GM21717 (cell line): ENCODE data around the gene CDK5RAP1.
"Not testable (repeated sequence)": the region's sequence is repeated elsewhere in the genome, so short reads cannot be mapped to it uniquely, and the experiment has no call there.

Experiments used
- ATAC-seq: cut with Tn5 transposase; IDR thresholded peaks from one replicate; pipeline ENCODE4 v1.9.1; 2021; ENCODE audit warnings: mild to moderate bottlenecking, moderate library complexity; ENCODE audit not compliant: unreplicated experiment

CDK5RAP1 gene, protein sequence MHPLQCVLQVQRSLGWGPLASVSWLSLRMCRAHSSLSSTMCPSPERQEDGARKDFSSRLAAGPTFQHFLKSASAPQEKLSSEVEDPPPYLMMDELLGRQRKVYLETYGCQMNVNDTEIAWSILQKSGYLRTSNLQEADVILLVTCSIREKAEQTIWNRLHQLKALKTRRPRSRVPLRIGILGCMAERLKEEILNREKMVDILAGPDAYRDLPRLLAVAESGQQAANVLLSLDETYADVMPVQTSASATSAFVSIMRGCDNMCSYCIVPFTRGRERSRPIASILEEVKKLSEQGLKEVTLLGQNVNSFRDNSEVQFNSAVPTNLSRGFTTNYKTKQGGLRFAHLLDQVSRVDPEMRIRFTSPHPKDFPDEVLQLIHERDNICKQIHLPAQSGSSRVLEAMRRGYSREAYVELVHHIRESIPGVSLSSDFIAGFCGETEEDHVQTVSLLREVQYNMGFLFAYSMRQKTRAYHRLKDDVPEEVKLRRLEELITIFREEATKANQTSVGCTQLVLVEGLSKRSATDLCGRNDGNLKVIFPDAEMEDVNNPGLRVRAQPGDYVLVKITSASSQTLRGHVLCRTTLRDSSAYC

DNA sequence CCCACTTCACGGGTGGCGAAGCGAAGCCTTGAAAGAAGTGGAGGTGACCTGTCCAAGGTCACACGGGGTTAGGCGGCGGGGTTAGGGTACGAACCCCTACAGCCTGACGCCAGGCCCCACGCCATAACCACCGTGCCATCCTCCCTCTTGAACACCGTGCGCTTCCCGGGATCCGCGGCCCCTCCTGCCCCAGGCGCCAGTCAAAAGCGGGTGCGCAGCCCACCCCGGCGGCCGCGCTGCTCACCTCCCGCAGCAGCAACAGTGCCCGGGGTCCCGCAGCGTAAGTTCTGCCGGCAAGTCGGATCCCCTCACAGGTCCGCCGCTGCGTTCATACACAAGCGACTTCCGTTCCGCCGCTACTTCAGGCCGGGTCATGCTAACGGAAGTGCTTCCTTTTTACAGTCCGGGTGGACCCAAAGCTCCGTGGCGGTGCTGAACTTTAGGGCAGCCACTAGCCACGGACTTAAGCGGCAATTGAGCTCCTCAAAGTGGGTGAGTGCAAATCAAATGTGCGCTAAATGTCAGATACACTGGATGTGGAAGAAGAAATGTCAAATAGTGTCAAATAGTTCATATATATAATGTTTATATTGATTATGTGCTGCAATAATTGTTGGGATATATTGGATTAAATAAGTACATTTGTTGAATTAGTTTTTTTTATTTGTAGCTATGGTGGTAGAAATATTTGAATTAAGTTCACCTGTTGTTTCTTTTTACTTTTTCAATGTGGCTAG is at the start of gene CDK5RAP1:
Gene CDK5RAP1 (minus strand): TSS at position 336 of the 737 bp plus-strand sequence. CDS start 4,455 bp downstream, outside the sequence.
- peak; percentile 67 for ATAC-seq

DNA sequence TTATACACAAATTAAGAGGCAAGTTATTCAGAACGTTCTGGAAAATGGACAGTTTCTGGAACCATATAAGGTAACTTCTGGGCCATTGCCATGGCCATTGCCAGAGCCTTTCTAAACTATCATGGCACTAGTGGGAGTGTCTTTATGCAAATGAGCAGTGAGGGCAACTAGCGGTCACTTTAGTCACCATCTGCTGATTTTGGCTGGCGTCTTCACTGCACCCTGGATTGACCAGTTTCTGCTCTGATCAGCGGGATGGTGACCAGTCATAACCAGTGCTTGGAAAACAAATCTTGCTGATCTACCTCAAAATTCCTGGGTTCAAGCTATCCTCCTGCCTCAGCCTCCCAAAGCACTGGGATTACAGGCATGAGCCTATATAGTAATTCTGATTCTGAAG is 49.5 kb upstream of the CDK5RAP1 start:
- no peak for ATAC-seq

DNA sequence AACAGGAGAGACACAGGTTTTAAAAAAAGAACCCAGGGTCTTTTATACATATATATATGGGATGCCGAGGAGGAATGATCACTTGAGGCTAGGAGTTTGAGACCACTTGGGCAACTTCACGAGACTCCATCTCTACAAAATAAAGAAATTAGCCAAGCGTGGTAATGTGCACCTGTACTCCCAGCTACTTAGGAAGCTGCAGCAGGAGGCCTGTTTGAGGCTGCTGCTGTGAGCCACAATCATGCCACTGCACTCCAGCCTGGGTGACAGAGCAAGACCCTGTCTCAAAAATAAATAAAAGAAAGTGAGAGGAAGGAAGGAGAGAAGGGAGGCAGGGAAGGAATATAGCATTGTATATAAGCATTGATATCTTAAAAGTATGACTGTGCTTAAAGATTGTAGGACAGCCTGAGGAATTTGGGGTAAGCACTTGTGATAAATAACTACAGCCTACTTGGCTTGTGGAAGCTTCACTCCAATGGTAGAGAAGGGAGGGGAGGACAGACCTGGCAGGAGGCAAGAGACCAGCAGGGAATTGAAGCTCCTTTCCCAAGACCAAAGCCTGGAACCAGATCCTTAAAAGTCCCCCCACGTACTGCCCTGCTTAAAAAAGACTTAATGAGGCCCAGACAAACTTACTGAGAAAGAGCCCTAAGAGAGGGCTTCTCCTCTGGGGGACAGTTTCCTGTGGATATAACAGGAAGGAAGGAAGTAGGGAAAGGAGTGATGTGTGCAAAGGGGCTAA is 44.7 kb upstream of the CDK5RAP1 start:
- ATAC-seq, result no peak

DNA sequence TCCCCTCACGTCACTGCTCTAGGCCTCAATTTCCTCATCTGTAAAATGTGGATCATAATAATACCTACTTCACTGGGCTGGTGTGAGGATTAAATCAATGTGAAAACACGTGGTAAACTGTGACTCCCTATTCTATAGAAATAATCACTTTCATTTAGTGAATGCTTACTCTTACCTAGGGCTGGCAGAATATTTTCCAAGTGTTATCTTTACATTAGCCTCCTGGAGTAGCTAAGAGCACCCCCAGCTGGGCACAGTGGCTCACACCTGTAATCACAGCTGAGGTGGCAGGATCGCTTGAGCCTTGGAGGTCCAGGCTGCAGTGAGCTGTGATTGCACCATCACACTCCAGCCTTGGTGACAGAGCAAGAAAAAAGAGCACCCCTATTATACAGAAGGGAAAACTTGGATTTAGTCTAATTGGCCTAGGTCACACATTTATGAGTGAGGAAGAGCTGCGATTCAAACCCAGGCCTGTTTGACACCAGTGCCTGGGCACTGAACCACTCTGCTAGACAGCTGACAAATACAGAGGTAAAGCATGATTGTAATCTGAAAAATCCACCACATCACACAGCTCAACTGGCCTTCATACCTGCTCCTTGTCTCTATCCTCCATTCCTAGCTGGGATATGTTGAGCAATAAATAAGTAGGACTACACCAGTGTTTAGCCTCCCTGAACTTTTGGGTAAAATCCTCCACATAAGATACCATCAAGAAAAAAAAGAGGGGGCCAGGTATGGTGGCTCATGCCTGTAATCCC is 43.7 kb upstream of the CDK5RAP1 start:
- ATAC-seq, result no peak

DNA sequence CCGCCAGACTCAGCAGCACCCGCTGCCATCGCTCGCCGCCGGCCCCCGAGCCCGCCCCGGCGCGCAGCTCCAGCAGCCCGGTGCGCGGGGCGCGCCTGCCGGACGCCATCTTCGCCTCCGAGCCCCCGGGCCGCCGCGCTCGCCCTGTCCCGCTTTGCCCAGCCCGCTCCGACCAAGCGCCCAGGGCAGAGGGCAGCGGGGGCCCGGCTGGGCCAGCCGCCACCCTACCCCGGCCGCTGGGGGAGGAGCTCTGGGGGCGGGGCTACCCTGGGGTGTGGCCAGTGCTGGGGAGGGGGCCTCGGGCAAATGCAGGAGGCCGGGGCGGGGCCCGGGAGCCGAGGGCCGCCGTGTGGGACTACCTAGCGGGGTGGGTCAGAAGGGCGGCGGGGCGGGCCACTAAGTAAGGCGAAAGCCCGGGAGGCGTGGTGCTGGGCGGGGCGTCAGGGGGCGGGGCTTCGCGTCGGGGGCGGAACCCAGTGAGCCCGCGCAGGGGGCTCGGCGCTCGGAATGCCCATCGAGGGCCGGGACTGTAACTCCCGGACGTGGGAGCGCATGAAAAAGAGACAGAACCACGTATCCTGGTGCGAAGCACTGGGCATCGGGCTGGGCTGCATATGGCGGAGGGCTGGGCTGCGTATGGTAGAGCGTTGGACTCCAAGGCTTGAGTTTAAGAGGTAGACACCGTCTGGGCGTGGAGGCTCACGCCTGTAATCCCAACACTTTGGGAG is 42.4 kb upstream of the CDK5RAP1 start, which contains the start of gene SNTA1:
Gene SNTA1 (minus strand): TSS at position 252 of the 728 bp plus-strand sequence. CDS start 143 bp downstream, at position 109.
- no peak for ATAC-seq

DNA sequence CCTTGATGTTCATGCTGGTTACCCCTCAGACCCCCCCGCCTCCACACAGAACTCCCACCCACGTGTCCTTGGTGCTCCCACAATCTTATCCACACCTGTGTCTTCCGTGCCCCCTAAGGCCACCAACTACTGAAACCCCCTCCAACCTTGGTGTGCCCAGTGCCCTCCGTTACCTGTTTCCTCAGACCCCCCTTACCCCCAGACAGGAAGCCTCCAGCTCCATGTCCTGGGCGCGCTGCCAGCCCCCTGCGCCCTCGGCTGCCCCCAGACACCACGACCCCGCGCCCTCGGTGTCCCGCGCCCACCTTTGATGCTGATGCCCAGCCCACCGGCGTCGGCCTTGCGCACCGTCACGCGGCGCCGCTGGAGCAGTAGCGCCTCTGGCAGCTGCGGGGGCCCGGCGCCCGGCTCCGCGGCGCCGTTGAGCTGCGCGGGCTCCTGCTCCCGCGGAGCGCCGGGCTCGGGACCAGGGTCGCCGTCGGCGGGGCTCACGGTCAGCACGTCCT is 41.7 kb upstream of the CDK5RAP1 start:
- no peak for ATAC-seq

DNA sequence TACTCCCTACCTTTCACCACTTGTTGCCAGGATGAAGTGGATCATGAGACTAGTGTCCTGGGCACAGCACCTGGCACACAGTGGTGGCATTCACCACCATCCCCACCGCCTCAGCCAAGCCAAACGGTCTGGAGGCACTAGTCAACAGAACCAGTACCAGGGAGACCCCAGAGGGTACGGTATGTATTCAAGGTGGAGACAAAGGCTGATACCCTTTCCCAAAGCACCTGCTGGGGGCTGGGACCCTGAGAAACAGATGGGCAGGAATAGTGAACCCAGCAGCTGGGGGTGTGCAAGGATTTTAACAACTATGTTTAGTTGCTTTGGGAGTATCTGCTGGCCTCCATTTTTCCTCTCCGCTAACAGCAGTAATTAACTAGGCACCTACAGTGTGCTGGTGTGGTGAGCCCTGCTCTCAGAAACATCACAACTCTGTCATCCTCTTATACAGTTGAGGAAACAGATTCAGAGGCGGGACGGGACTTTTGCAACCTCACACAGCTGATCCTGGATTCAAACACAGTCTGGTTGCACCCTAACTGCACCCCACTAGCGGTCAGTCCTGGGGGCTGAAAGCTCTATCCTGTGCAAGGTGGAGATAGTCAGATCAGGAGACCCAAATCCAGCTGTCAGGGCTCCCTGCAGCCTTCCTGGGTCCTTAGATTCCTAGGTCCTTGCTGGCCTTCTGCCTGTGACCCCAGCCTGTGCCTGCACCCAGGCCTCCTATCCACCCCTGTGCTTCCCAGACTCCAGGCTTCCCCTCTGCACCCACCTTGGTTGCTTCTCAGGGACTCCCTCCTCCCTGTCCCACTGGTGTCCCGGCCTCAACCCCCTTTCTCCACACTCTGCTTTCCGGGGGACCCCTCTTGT is 41.1 kb upstream of the CDK5RAP1 start:
- ATAC-seq, result no peak

DNA sequence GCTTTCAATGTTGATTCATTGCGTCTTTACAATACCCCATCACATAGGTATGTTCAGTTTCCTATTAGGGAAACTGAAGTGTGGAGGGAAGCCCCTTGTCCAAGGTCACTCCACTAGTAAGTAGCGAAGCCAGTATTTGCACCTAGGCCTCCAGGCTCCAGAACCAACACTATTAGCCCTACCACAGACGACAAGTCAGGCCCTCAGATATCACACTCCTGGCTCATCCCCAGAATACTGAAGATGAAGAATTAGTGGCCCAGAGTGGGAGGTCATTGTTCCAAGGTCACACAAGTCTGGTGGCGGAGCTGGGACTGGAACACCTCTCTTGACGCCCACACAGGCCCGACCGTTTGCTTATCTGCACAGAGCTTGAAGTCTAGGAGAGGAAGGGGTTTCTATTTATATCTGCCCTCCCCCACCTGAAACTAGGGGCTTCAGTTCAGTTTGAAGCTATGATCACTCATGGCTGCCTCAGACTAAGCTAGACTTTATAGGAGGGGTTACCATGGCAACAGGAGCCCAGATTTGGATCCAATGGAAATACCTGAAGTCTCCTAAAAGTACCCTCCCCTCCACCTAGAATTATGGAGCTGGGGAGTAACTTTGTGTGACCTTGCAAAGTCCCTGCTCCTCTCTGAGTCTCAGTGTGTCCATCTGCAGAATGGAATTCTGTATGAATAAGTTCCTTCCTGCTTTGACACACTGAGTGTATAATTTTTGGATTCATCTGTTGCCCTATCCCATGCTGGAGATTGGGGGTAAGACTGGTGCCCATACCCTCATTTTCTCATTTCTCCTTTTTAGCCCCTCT is 40.0 kb upstream of the CDK5RAP1 start:
- no peak for ATAC-seq

DNA sequence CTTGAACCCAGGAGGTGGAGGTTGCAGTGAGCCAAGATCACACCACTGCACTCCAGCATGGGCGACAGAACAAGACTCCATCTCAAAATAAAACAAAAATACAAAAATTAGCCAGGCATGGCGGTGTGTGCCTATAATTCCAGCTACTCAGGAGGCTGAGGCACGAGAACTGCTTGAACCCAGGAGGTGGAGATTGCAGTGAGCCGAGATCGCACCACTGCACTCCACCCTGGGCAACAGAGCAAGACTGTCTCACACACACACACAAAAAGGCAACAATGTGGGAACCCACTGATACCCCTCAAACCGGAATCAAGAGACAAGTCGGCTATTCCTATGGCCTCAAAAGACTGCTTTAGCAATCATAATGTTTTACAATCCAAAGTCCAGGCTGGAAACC is 39.2 kb upstream of the CDK5RAP1 start:
- ATAC-seq, result not testable (repeated sequence)

DNA sequence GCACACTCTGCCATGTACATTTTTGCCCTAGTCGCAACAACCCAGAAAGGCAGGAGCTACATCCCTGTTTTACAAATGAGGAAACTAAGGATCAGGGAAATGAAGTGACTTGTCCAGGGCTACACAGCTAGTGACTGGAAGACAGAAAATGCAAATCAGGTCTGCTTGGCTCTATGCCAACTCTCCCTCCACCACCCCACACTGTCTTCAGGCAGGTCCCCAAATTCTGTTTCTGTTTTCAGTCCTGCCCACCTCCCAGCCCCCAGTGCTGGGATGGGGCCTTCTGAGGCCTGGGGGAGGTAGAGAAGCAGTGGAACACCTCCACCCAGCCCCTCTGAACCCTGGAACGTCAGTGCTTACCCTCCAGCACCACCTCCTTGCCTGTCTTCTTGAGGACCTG is 37.2 kb upstream of the CDK5RAP1 start:
- ATAC-seq, result no peak

DNA sequence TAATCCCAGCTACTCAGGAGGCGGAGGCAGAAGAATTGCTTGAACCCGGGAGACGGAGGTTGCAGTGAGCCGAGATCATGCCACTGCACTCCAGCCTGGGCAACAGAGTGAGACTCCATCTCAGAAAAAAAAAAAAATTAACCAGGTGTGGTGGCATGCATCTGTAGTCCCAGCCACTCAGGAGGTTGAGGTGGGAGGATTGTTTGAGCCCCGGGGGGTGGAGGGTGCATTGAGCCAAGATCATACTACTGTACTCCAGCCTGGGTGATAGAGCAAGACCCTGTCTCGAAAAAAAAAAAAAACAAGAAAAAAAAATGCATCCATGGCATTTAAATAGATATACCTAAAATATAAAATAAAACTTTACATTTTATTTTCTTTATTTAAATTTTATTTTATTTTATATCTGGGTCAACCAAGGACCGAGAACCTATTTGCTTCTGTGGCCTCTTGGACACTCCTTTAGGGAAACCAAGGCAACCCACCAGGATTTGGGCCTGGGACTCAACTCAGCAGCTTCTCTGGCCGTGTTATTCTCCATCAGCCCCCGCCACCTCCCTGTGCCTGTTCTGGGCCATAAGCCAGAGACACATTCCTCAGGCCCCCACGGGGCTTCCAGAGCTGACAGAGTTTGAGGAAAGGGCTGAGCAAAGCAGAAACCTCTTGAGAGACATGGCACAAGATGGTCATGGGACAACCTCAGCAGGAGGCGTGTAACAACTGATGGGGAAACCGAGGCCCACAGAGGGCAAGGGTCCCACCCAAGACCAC is 36.0 kb upstream of the CDK5RAP1 start:
- no peak for ATAC-seq

DNA sequence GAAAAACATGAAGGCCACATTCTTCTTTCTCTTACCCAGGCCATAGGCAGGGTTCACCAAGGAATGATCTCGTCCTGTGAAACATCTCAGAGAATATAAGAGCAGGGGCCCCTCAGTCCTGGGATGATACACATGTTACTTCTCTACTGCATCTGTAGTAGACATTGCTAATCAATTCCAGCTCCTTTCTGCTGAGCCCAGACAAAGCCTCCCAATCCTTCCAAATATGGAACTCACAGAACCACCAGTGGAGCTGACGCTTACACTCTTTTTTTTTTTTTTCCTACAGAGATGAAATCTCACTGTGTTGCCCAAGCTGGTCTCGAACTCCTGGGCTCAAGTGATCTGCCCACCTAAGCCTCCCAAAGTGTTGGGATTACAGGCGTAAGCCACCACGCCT is 33.1 kb upstream of the CDK5RAP1 start:
- ATAC-seq, result no peak

DNA sequence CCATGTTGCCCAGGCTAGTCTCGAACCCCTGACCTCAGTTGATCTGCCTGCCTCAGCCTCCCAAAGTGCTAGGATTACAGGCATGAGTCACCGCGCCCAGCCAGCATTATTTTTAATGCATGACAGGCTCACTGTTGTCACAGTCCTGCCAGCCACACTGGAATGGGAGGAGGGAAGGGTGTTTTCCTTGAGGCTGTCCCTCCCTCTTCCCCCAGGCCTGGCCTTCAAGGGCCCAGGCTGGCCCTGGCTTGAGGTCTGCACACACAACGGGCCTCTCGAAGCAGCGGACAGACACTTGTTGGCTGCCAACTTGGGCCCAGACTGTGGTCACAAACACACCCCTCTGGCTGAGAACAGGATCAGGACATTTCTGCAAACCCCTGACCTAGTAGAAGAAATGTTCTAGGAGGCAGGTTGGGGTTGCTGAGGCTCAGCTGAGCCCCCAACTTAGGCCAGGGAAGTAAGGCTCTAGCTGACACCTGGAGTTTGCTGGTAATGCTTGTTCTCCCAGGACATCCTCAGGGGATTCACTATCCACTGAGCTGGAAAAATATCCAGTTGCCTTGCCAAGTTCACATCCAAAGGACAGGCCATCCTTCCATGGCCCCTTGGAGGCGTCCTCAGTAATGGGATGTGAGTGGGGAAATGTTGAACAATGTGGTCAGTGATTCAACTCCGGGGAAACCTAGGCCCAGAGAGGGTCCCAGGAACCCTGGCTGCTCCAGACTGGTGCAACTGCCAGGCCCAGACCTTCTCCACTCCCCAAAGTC is 32.3 kb upstream of the CDK5RAP1 start:
- ATAC-seq, result no peak

DNA sequence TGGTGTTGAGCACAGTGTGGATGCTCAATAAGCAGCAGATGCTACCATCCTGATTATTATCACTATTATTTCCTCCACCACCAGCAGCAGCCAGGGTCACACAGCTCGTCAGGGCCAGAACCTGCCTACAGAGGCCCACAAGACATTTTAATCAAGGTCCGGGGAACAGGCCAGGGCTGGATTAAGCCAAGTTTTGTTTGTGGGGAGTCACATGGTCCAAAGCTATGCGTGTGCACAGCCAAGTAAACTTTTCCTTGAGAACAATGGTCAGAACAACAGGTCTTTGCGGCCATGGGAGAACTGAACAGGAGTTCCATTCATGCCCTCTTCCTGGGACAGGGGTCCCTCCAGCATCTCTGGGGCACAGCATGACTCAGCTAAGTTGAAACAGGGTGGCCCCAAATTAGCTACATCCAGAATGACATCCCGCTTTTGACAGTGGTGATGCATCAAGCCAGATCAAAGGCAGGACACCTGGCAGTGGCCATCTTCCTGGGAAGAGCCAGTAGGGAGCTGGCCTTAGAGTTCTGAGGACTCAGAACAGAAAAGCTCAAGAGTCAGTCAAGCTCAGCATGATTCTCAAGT is 30.6 kb upstream of the CDK5RAP1 start:
- no peak for ATAC-seq

DNA sequence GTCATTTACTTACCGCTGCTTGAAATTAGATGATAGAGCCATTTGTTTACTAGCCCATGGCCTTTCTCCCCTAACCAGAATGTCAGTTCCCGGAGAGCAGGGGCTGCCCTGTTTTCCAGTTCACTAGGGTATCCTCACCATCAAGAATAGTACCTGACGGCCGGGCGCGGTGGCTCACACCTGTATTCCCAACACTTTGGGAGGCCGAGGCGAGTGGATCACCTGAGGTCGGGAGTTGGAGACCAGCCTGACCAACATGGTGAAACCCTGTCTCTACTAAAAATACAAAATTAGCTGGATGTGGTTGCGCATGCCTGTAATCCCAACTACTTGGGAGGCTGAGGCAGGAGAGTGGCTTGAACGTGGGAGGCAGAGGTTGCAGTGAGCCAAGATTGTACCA is 22.6 kb upstream of the CDK5RAP1 start:
- not testable (repeated sequence) for ATAC-seq
